ENCODE data around the gene NCKAP1.

GRCh38 chr2:183059561-183059960 lies 21.3 kb upstream of the NCKAP1 start:
- TF ChIP-seq ZNF281 (CRISPR knock-in tag; IDR thresholded peaks at IDR 0.05) (no peak), CTCF (IDR thresholded peaks at IDR 0.05) (no peak), MAX (CRISPR knock-in tag; IDR thresholded peaks at IDR 0.05) (no peak), NFYB (CRISPR knock-in tag; conservative IDR thresholded peaks at IDR 0.05; ENCODE audit: low read depth) (no peak)

Data from WTC11 (cell line).